A673 (cell line): ENCODE measurements around the gene KIFAP3. TPM values are rescaled to one million over a fixed set of nuclear protein-coding genes. Genes with fewer than 3 reads are reported as not detected.

Source experiments
- BruUV-seq: library from RNA; stranded (reverse); fragments of 400-500 nt; replicated peaks from 2 replicates; lab custom pipeline; 2021; lab: Mats Ljungman, UMichigan
- CTCF ChIA-PET: fragments of 300-600 bp; sonication (Branson Sonifier 250); formaldehyde crosslinking; loops from one replicate; lab custom pipeline; 2022; ENCODE audit warnings: antibody characterized with exemption; lab: Charles Lee
- POLR2A ChIA-PET: fragments of 300-600 bp; sonication (Branson Sonifier 250); formaldehyde crosslinking; loops from one replicate; lab custom pipeline; 2022; ENCODE audit warnings: antibody characterized with exemption; ENCODE audit not compliant: low non-redundant PET; lab: Charles Lee
- DNase-seq: peaks from one replicate; pipeline ENCODE4 v3.0.0-alpha.2; 2015; ENCODE audit warnings: low spot score
- H3K27ac ChIP-seq: fragments of 200-600 bp; sonication (generic); 2 replicates; pipeline ENCODE4 v1.5.1; 2016; ENCODE audit warnings: mixed run types, low read depth, mild to moderate bottlenecking, mixed read lengths, antibody characterized with exemption, low read length; ENCODE audit not compliant: poor library complexity, severe bottlenecking
- H3K27me3 ChIP-seq: fragments of 200-600 bp; sonication (generic); replicated peaks from 2 replicates; pipeline ENCODE4 v1.6.1; 2017; ENCODE audit warnings: mixed run types, low read depth, mild to moderate bottlenecking, mixed read lengths, antibody characterized with exemption, low read length; ENCODE audit not compliant: insufficient read depth, poor library complexity
- H3K36me3 ChIP-seq: fragments of 200-600 bp; sonication (generic); 2 replicates; pipeline ENCODE4 v1.6.1; 2016; ENCODE audit warnings: mixed run types, mild to moderate bottlenecking, mixed read lengths, antibody characterized with exemption, low read length; ENCODE audit not compliant: insufficient read depth, poor library complexity, severe bottlenecking
- H3K4me1 ChIP-seq: fragments of 200-600 bp; sonication (generic); 2 replicates; pipeline ENCODE4 v1.6.1; 2017; ENCODE audit warnings: mixed run types, mild to moderate bottlenecking, mixed read lengths, antibody characterized with exemption, low read length; ENCODE audit not compliant: insufficient read depth, poor library complexity, severe bottlenecking
- H3K4me3 ChIP-seq: fragments of 200-600 bp; sonication (generic); 2 replicates; pipeline ENCODE4 v1.5.1; 2016; ENCODE audit warnings: low read depth, mixed run types, mild to moderate bottlenecking, mixed read lengths, low read length; ENCODE audit not compliant: poor library complexity, severe bottlenecking
- H3K9me3 ChIP-seq: fragments of 200-600 bp; sonication (generic); 2 replicates; pipeline ENCODE4 v1.6.1; 2016; ENCODE audit warnings: mixed run types, low read depth, mild to moderate bottlenecking, mixed read lengths, antibody characterized with exemption, low read length; ENCODE audit not compliant: poor library complexity, severe bottlenecking
- EZH2 ChIP-seq: fragments of 200-600 bp; sonication (generic); IDR thresholded peaks from 2 replicates; pipeline ENCODE4 v1.6.1; 2017; ENCODE audit warnings: borderline replicate concordance, low read depth, mild to moderate bottlenecking, mixed read lengths, antibody characterized with exemption, low read length; ENCODE audit not compliant: poor library complexity, severe bottlenecking
- intact Hi-C: fragments of 100-400 bp; cut with micrococcal nuclease; formaldehyde crosslinking; loops from one replicate; pipeline ENCODE4 v1.10.0; 2022; ENCODE audit not compliant: unreplicated experiment
- total RNA-seq: library from RNA; stranded (reverse); gene quantifications from 2 replicates; pipeline ENCODE4 v1.2.3, GENCODE V29; 2021
- TF ChIP-seq, protein P1 (sequence below): fragments of 300-800, 200-600 bp; sonication (generic); conservative IDR thresholded peaks from 2 replicates; pipeline ENCODE4 v1.5.1; 2017; ENCODE audit warnings: low read depth, mild to moderate bottlenecking, antibody characterized with exemption, low read length, moderate library complexity, mixed read lengths

The KIFAP3 gene
- total RNA-seq, 1 experiment from 2014 or later = 12.7 TPM

DNA sequence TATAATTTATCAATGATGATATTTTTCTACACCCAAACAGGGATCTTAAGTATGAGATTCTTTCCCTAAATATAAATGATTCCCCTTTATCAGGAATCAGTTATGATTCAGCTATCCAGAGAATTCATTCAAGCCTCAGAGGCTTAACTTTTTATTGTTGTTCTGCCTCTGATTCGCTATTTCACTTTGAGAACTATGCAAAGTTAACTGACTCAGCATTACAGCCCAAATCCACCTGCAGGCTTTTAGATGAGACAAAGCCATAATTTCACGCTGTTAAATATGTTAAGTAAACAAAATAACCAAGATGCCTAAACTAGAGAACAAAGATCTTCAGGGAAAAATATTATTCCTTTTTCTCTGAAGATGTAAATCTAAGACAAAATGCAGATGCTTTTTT is 189.3 kb downstream of the KIFAP3 start:
- DNase-seq = no peak
- Histone ChIP-seq H3K36me3 (no peaks in the 10 kb centered on the region), H3K4me3 (no peak overlapping the region), H3K27me3 (no peaks in the 10 kb centered on the region), H3K9me3 (no peaks in the 10 kb centered on the region), H3K4me1 (no peaks in the 10 kb centered on the region), H3K27ac (no peak overlapping the region)
- TF ChIP-seq EZH2 = no peak
- TF ChIP-seq, protein P1, sequence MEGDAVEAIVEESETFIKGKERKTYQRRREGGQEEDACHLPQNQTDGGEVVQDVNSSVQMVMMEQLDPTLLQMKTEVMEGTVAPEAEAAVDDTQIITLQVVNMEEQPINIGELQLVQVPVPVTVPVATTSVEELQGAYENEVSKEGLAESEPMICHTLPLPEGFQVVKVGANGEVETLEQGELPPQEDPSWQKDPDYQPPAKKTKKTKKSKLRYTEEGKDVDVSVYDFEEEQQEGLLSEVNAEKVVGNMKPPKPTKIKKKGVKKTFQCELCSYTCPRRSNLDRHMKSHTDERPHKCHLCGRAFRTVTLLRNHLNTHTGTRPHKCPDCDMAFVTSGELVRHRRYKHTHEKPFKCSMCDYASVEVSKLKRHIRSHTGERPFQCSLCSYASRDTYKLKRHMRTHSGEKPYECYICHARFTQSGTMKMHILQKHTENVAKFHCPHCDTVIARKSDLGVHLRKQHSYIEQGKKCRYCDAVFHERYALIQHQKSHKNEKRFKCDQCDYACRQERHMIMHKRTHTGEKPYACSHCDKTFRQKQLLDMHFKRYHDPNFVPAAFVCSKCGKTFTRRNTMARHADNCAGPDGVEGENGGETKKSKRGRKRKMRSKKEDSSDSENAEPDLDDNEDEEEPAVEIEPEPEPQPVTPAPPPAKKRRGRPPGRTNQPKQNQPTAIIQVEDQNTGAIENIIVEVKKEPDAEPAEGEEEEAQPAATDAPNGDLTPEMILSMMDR = no peak
- intact Hi-C loops = no loop called here
- BruUV-seq = no TSS peak
- ChIA-PET CTCF (no interaction called here), POLR2A (no interaction called here)

DNA sequence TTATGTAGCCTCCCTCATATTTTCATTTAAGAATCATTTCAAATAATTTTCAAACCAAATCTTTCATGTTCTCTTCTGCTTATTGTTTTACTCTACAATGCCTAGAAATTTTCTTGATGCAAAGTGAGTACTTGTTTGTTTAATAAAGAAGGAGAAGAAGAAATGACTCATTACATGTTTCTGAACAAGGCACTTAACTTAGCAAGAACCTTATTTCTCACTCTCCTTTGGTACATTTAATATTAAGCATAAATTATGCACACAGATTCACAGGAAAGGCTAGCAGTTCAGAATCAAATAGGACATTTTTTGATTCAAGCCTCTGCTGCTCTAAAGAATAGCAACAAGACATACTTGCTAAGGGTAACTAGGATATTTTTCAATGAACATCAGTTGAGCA is 189.9 kb downstream of the KIFAP3 start:
- no peak for TF ChIP-seq EZH2
- TF ChIP-seq, protein P1 = no peak
- no TSS peak for BruUV-seq
- POLR2A ChIA-PET = no interaction called here
- CTCF ChIA-PET = no interaction called here
- DNase-seq = no peak
- Histone ChIP-seq H3K4me3 (no peak overlapping the region), H3K9me3 (no peaks in the 10 kb centered on the region), H3K27ac (no peak overlapping the region), H3K4me1 (no peaks in the 10 kb centered on the region), H3K27me3 (no peaks in the 10 kb centered on the region), H3K36me3 (no peaks in the 10 kb centered on the region)
- intact Hi-C loops = no loop called here

DNA sequence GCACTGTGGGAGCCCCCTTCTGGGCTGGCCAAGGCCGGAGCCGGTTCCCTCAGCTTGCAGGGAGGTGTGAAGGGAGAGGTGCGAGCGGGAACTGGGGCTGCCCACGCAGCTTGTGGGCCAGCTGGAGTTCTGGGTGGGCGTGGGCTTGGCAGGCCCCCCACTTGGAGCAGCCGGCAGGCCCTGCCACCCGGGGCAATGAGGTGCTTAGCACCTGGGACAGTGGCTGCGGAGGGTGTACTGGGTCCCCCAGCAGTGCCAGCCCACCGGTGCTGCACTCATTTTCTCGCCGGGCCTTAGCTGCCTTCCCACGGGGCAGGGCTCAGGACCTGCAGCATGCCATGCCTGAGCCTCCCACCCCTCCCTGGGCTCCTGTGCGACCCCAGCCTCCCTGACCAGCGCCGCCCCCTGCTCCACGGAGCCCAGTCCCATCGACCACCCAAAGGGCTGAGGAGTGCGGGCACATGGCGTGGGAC is 192.4 kb downstream of the KIFAP3 start:
- ChIA-PET POLR2A (no interaction called here), CTCF (no interaction called here)
- BruUV-seq = no TSS peak
- intact Hi-C loops = no loop called here
- no peaks in the 10 kb centered on the region for H3K27me3 ChIP-seq
- H3K9me3 ChIP-seq = no peaks in the 10 kb centered on the region
- no peaks in the 10 kb centered on the region for H3K36me3 ChIP-seq
- no peaks in the 10 kb centered on the region for H3K4me1 ChIP-seq
- TF ChIP-seq EZH2 = no peak
- TF ChIP-seq, protein P1 = no peak
- H3K4me3 ChIP-seq = no peak overlapping the region
- H3K27ac ChIP-seq = no peak overlapping the region
- no peak for DNase-seq
